HT1080 (cell line): ENCODE results near the gene ANG. TPM values are rescaled to one million over a fixed set of nuclear protein-coding genes. Genes with fewer than 3 reads are reported as not detected.

Experiments used
- DNase-seq: peaks from one replicate; pipeline ENCODE4 v3.0.0-alpha.2; 2015; ENCODE audit warnings: low read depth
- small RNA-seq: library from RNA; depleted of rRNA; stranded (forward); fragments of <200 nt; gene quantifications from one replicate; pipeline ENCODE3, GENCODE V24; 2014
- total RNA-seq: library from RNA; depleted of rRNA; stranded (reverse); fragments of >200 nt; shearing (Covaris generic); gene quantifications from 2 replicates; pipeline ENCODE4 v1.2.3, GENCODE V29; 2014; rRNA removed

ANG gene
- total RNA-seq, 1 experiment from 2014 or later: 0.77 TPM

- DNase-seq: no peak
These were observed 53.6 kb downstream of the ANG start for GRCh38 chr14:20742132-20742531.

GRCh38 chr14:20743556-20743955 lies 55.0 kb downstream of the ANG start:
- DNase-seq: no peak

Small RNA genes within 50 kb of the gene (small RNA-seq; reads per million reads assigned to genes)
- not detected for gene RF00019

Other genes starting within 250 kb of the ANG start
- 50.1 and 52.1 TPM in 2 replicates for gene OSGEP, start 234.0 kb upstream of the ANG start, total RNA-seq
- gene APEX1, start 233.5 kb upstream of the ANG start, total RNA-seq: 139 and 207 TPM in 2 replicates
- 20.5 and 21.0 TPM in 2 replicates for gene PIP4P1, start 227.3 kb upstream of the ANG start, total RNA-seq
- gene PNP, start 219.4 kb upstream of the ANG start, total RNA-seq: 167 and 204 TPM in 2 replicates
- not detected in 2 replicates for gene RNASE10, start 183.2 kb upstream of the ANG start, total RNA-seq
- gene RNASE9, start 127.7 kb upstream of the ANG start, total RNA-seq: not detected in 2 replicates
- not detected in 2 replicates for gene RNASE11, start 100.8 kb upstream of the ANG start, total RNA-seq
- not detected in 2 replicates for gene RNASE12, start 97.4 kb upstream of the ANG start, total RNA-seq
- gene OR6S1, start 47.1 kb upstream of the ANG start, total RNA-seq: not detected in 2 replicates
- gene RNASE4, start 4.2 kb upstream of the ANG start, total RNA-seq: 0.82 and 0.87 TPM in 2 replicates
- not detected in 2 replicates for gene EDDM3A, start 57.1 kb downstream of the ANG start, total RNA-seq
- gene EDDM3B, start 79.6 kb downstream of the ANG start, total RNA-seq: not detected in 2 replicates
- gene RNASE6, start 92.5 kb downstream of the ANG start, total RNA-seq: not detected in 2 replicates
- gene RNASE1, start 114.1 kb downstream of the ANG start, total RNA-seq: 1.0 and 1.1 TPM in 2 replicates
- gene RNASE3, start 202.6 kb downstream of the ANG start, total RNA-seq: not detected in 2 replicates